Esophagus (tissue), 2 donors: ENCODE data around the gene GSTA4. TPM values are rescaled to one million over a fixed set of nuclear protein-coding genes. Genes with fewer than 3 reads are reported as not detected.

Source experiments
- H3K27ac ChIP-seq, 2 donors: one replicate each; pipeline ENCODE4 v1.5.1; 2013; ENCODE audit warnings: low read depth in 2 of 2, mild to moderate bottlenecking in 2 of 2, inconsistent platforms in 1 of 2, low read length in 1 of 2, moderate library complexity in 1 of 2
- H3K27me3 ChIP-seq, 2 donors: one replicate each; pipeline ENCODE4 v1.6.1; 2013; ENCODE audit warnings: low read length in 2 of 2, control low read depth in 1 of 2, mild to moderate bottlenecking in 1 of 2; ENCODE audit not compliant: insufficient read depth in 2 of 2, control insufficient read depth in 1 of 2
- H3K36me3 ChIP-seq, 2 donors: one replicate each; pipeline ENCODE4 v1.6.1; 2013; ENCODE audit warnings: low read length in 1 of 2; ENCODE audit not compliant: control insufficient read depth in 2 of 2, insufficient read depth in 2 of 2
- H3K4me1 ChIP-seq, 2 donors: one replicate each; pipeline ENCODE4 v1.6.1; 2013; ENCODE audit warnings: low read length in 1 of 2; ENCODE audit not compliant: control insufficient read depth in 2 of 2, insufficient read depth in 2 of 2
- H3K4me3 ChIP-seq, 2 donors: one replicate each; pipeline ENCODE4 v1.5.1; 2013; ENCODE audit warnings: low read length in 2 of 2, mild to moderate bottlenecking in 2 of 2, low read depth in 1 of 2, moderate library complexity in 1 of 2
- H3K9me3 ChIP-seq, 2 donors: one replicate each; pipeline ENCODE4 v1.6.1; 2013; ENCODE audit warnings: mild to moderate bottlenecking in 2 of 2, low read depth in 1 of 2, low read length in 1 of 2, moderate library complexity in 1 of 2; ENCODE audit not compliant: control insufficient read depth in 2 of 2, insufficient read depth in 1 of 2
- WGBS, 2 donors: extraction: QIAGEN DNeasy Blood & Tissue Kit; methylation state at CpG; one replicate each; pipeline ENCODE4 v1.1.7; 2013; 5-methylcytosine and 5-hydroxymethylcytosine counted together
- polyA plus RNA-seq, 2 donors: library from polyadenylated mRNA; stranded (reverse); fragments of 200-250 nt; gene quantifications; one replicate each; pipeline ENCODE4 v1.2.3, GENCODE V29; 2013
- donor health status: healthy with polysubstance abuse.
- donor health status: Bipolar disorder and iron deficiency.

GSTA4 gene
- polyA plus RNA-seq, 2 donors = 41.8 to 62.0 TPM

- peaks cover 0 to 2% of the 10 kb centered on the region in 2 donors for H3K4me1 ChIP-seq
These were observed 38.7 kb upstream of the GSTA4 start for GRCh38 chr6:53033764-53034163.

GRCh38 chr6:53032849-53033248 lies 37.8 kb upstream of the GSTA4 start:
- peaks cover 0 to 2% of the 10 kb centered on the region in 2 donors for H3K4me1 ChIP-seq
- peak overlapping the region; percentile 41 to 55 for H3K27ac ChIP-seq
- no peak overlapping the region for H3K4me3 ChIP-seq
- 68 to 72% methylated on average over 4 of the region's 4 CpGs for WGBS, 2 donors
- H3K9me3 ChIP-seq = no peaks in the 10 kb centered on the region
- H3K36me3 ChIP-seq = peaks cover 0 to 11% of the 10 kb centered on the region in 2 donors
- H3K27me3 ChIP-seq = no peaks in the 10 kb centered on the region

More at GRCh38 chr6:53033764-53034163, 38.7 kb upstream of the GSTA4 start:
- Histone ChIP-seq H3K27ac (peak overlapping the region in 1 of 2 donors; percentile 25), H3K4me3 (no peak overlapping the region), H3K36me3 (peaks cover 0 to 11% of the 10 kb centered on the region in 2 donors), H3K27me3 (no peaks in the 10 kb centered on the region), H3K9me3 (no peaks in the 10 kb centered on the region)
- WGBS, 2 donors = 59 to 63% methylated on average over 4 of the region's 4 CpGs

DNA sequence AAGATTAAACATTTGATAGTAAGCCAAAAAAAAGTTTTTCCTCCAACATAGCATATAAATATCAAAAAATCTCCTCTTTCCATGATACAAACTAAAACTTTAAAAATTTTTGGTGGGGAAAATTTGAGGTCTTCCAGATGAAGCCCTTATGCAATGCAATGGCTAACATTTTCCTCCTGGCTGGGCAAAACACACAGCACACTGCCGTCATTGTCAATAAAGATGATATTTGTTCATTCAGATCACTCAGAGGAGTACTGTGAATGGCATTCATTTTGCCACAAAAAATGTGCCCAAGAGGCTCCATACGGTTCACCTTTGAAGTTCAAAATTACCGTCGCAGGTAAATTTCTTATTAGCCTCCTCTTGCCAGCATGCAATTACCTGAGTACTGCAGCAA lies 36.2 kb upstream of the GSTA4 start:
- Histone ChIP-seq H3K9me3 (no peaks in the 10 kb centered on the region), H3K4me1 (peaks cover 0 to 2% of the 10 kb centered on the region in 2 donors), H3K27me3 (no peaks in the 10 kb centered on the region), H3K36me3 (peaks cover 2 to 11% of the 10 kb centered on the region in 2 donors), H3K4me3 (no peak overlapping the region), H3K27ac (no peak overlapping the region)
- WGBS, 2 donors = 92 to 94% methylated on average over 4 of the region's 4 CpGs

DNA sequence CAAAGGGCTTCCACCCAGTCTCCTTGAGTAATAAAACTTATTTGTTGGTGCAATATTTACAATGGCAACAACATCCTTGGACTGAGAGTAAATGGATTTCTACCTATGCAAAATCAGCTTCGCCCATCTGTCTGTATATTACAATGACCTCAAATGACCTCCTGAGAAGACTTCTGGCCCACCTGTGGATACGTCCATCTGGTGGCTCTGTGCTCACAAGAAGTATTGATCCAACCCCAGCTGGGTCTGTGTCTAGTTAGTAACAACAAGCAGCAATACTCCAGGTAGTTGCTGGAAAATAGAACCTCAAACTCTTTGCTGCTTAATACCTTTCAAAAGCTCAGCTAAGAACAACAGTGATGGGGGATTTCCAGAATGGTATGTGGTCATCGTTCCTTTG lies 34.7 kb upstream of the GSTA4 start:
- Histone ChIP-seq H3K36me3 (peaks cover 2 to 4% of the 10 kb centered on the region in 2 donors), H3K27me3 (no peaks in the 10 kb centered on the region), H3K4me1 (no peaks in the 10 kb centered on the region), H3K27ac (no peak overlapping the region), H3K4me3 (no peak overlapping the region), H3K9me3 (no peaks in the 10 kb centered on the region)
- 83 to 93% methylated on average over 3 of the region's 3 CpGs for WGBS, 2 donors

GRCh38 chr6:53029257-53029656 lies 34.2 kb upstream of the GSTA4 start:
- Histone ChIP-seq H3K4me3 (no peak overlapping the region), H3K4me1 (no peaks in the 10 kb centered on the region), H3K27me3 (no peaks in the 10 kb centered on the region), H3K36me3 (peaks cover 2 to 3% of the 10 kb centered on the region in 2 donors), H3K9me3 (no peaks in the 10 kb centered on the region), H3K27ac (no peak overlapping the region)

DNA sequence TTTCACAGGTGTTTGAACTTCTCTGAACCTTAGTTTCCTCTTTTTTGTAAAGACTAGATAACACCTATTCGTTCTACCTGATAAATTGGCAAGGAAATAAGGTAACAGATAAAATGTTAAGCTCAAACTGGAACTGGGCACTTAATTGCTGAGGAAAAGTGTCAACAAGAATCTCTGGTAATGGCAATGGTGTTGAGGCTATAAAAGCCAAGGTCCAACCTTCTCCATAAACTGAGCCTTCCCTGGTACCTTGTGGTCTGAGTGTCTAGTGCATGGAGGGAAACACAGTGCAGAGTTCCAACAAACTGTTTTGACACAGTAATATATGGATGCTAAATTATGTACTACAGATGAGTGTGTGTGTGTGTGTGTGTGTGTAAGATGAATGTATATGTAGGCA lies 33.4 kb upstream of the GSTA4 start:
- H3K27me3 ChIP-seq = no peaks in the 10 kb centered on the region
- H3K9me3 ChIP-seq = no peaks in the 10 kb centered on the region
- no peak overlapping the region for H3K27ac ChIP-seq
- 72 to 93% methylated on average over 1 of the region's 1 CpG for WGBS, 2 donors
- H3K4me1 ChIP-seq = no peaks in the 10 kb centered on the region
- H3K36me3 ChIP-seq = peaks cover 2 to 3% of the 10 kb centered on the region in 2 donors
- no peak overlapping the region for H3K4me3 ChIP-seq

DNA sequence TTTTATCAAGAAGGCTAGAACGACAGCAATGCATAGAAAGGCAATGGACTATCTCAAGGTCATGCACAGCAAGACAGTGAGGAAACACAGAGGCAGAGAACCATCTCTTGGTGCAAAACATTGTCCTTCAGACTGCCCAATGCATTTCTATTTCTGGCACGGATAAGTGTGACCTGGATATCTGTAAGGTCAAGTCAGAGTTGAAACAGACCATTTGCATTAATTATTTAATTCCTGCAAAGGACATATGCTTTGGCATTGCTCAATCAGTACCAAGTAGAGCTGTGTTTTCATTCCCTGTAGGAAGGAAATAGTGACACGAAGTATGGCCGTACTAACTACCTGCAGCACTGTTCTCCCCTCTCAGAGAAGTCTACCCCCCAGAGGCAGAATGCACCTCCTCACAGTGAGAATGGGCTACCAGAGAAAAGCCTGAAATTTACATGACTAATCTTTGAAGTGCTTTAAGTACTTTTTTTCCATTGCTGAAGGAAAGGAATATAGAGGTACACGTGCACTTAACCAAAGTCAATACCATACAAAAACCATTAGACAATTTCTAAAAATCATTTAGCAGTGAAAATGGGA lies 32.1 kb upstream of the GSTA4 start:
- Histone ChIP-seq H3K9me3 (no peaks in the 10 kb centered on the region), H3K27ac (no peak overlapping the region), H3K27me3 (no peaks in the 10 kb centered on the region), H3K36me3 (peaks cover 0 to 2% of the 10 kb centered on the region in 2 donors), H3K4me1 (no peaks in the 10 kb centered on the region), H3K4me3 (no peak overlapping the region)
- 86 to 89% methylated on average over 5 of the region's 5 CpGs for WGBS, 2 donors

GRCh38 chr6:53026526-53026925 lies 31.4 kb upstream of the GSTA4 start:
- H3K27ac ChIP-seq = no peak overlapping the region
- 85 to 89% methylated on average over 3 of the region's 3 CpGs for WGBS, 2 donors
- no peaks in the 10 kb centered on the region for H3K4me1 ChIP-seq
- H3K27me3 ChIP-seq = no peaks in the 10 kb centered on the region
- no peaks in the 10 kb centered on the region for H3K9me3 ChIP-seq
- no peak overlapping the region for H3K4me3 ChIP-seq
- peaks cover 0 to 2% of the 10 kb centered on the region in 2 donors for H3K36me3 ChIP-seq

DNA sequence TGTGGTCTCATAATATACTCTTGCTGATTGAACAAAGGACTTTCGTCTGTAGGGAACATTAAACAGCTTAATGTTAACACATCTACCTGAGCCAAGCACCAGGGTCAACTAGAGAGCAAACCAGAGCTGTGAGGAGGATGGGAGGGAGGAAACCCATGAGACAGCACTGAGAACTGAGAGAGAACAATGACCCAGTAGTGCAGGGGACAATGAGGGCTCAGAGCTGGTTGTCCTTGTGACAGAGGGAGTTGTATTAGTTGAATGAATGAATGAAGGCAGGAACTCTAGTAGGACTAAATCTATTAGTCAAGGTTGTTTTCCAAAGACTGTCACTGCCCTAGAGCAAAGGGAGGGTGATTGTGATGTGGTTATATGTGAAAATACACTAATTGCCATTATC lies 28.2 kb upstream of the GSTA4 start:
- no peak overlapping the region for H3K4me3 ChIP-seq
- H3K36me3 ChIP-seq = peaks cover under 1 to 2% of the 10 kb centered on the region in 2 donors
- H3K27me3 ChIP-seq = no peaks in the 10 kb centered on the region
- no peaks in the 10 kb centered on the region for H3K4me1 ChIP-seq
- no peak overlapping the region for H3K27ac ChIP-seq
- H3K9me3 ChIP-seq = no peaks in the 10 kb centered on the region
- WGBS, 2 donors = 77 to 89% methylated on average over 1 of the region's 1 CpG

GRCh38 chr6:53020005-53020744 lies 25.1 kb upstream of the GSTA4 start:
- peaks cover 12% of the 10 kb centered on the region in 2 donors for H3K36me3 ChIP-seq
- no peaks in the 10 kb centered on the region for H3K9me3 ChIP-seq
- H3K4me1 ChIP-seq = no peaks in the 10 kb centered on the region
- H3K27me3 ChIP-seq = no peaks in the 10 kb centered on the region
- no peak overlapping the region for H3K27ac ChIP-seq
- no peak overlapping the region for H3K4me3 ChIP-seq
- WGBS, 2 donors = 65 to 72% methylated on average over 3 of the region's 3 CpGs
